Left lung (tissue), 10 donors: ENCODE measurements around the gene PITPNM1. TPM values are rescaled to one million over a fixed set of nuclear protein-coding genes. Genes with fewer than 3 reads are reported as not detected.
"Not testable (repeated sequence)": the region's sequence is repeated elsewhere in the genome, so short reads cannot be mapped to it uniquely, and the experiment has no call there.

Source experiments
- ATAC-seq: fragments of 200-7000 bp; cut with Tn5 transposase; one replicate; pipeline ENCODE4 v1.9.1; 2020; ENCODE audit warnings: moderate library complexity
- DNase-seq, 4 donors: peaks; one replicate each; pipeline ENCODE4 v3.0.0-alpha.2; 2013 to 2020
- H3K27ac ChIP-seq, 2 donors: fragments of 200-600 bp; sonication (generic) in 1 of 2; one replicate each; pipeline versions ENCODE4 v1.5.0 to v1.8.0; 2020 to 2021
- H3K27me3 ChIP-seq, 2 donors: fragments of 200-600 bp; sonication (generic) in 1 of 2; one replicate each; pipeline versions ENCODE4 v1.5.0 to v1.8.0; 2020 to 2021
- H3K36me3 ChIP-seq, 2 donors: fragments of 200-600 bp; sonication (generic) in 1 of 2; one replicate each; pipeline versions ENCODE4 v1.5.0 to v1.8.0; 2020 to 2021
- H3K4me1 ChIP-seq, 2 donors: fragments of 200-600 bp; one replicate each; pipeline ENCODE4 v1.8.0; 2021
- H3K4me3 ChIP-seq, 2 donors: fragments of 200-600 bp; sonication (generic) in 1 of 2; one replicate each; pipeline versions ENCODE4 v1.5.0 to v1.8.0; 2020 to 2021; ENCODE audit warnings: mild to moderate bottlenecking in 1 of 2
- H3K9me3 ChIP-seq, 2 donors: fragments of 200-600 bp; sonication (generic) in 1 of 2; one replicate each; pipeline versions ENCODE4 v1.5.0 to v1.8.0; 2020 to 2021
- intact Hi-C, 2 donors: fragments of 100-400 bp; cut with DNase I; formaldehyde crosslinking; loops; one replicate each; pipeline versions ENCODE4 v1.11.2 to v1.14.2; 2022
- polyA plus RNA-seq, 6 donors: library from polyadenylated mRNA; unstranded; fragments of 120-200 nt; gene quantifications; one replicate each; pipeline ENCODE4 v1.2.1, GENCODE V29; 2013; ENCODE audit not compliant: insufficient read length in 6 of 6
- total RNA-seq, 2 donors: library from RNA; stranded (reverse); fragmentation: NEBNext Ultra II Directional; extraction: Animal tissue kit (Norgen Biotek cat#: 25700); gene quantifications; one replicate each; pipeline ENCODE4 v1.2.1, GENCODE V29; 2021
- TF ChIP-seq, protein P1 (sequence below), 2 donors: fragments of 200-600 bp; sonication (generic) in 1 of 2; IDR thresholded peaks; one replicate each; pipeline versions ENCODE4 v1.5.0 to v1.8.0; 2021; ENCODE audit warnings: antibody characterized with exemption in 2 of 2
- donor health status: DM: no; HTN: yes; CAD: no.
- donor health status: DM: no; HTN: no; CAD: no.

Gene PITPNM1
- total and polyA plus RNA-seq, 8 donors: 15.5 to 55.5 (median 24.6) TPM

DNA sequence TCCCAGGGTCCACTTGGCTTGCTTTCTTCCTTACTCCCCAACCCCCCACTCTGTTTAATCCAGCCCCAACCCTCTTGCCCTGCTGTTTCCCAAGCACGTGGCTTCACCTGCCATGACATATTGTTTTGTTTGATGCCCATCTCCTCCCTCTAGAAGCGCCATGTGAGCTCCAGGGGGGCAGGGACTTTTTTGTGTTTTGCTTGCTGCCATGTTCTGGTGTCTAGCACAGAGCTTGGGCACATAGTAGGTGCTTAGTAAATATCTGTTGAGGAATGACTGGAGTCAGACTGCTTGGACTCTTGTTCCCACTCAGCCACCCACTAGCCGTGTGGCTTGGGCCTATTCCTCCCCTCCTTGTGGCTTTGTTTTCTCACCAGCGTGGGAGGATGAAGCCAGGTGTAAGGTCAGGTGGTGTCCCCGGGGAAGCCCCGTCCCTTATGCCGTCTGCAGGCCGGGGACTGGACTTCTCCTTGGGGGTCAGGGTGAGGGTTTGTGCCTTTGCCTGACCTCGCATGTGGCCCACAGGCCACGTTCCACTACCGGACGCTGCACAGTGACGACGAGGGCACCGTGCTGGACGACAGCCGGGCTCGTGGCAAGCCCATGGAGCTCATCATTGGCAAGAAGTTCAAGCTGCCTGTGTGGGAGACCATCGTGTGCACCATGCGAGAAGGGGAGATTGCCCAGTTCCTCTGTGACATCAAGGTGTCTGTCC, 18.5 kb downstream of the PITPNM1 start:
- intact Hi-C loops: no loop called here
- H3K4me3 ChIP-seq: no peak overlapping the region
- peaks cover 0 to 49% of the 10 kb centered on the region in 2 donors for H3K36me3 ChIP-seq
- no peaks in the 10 kb centered on the region for H3K27me3 ChIP-seq
- no peak for ATAC-seq
- TF ChIP-seq, protein P1, sequence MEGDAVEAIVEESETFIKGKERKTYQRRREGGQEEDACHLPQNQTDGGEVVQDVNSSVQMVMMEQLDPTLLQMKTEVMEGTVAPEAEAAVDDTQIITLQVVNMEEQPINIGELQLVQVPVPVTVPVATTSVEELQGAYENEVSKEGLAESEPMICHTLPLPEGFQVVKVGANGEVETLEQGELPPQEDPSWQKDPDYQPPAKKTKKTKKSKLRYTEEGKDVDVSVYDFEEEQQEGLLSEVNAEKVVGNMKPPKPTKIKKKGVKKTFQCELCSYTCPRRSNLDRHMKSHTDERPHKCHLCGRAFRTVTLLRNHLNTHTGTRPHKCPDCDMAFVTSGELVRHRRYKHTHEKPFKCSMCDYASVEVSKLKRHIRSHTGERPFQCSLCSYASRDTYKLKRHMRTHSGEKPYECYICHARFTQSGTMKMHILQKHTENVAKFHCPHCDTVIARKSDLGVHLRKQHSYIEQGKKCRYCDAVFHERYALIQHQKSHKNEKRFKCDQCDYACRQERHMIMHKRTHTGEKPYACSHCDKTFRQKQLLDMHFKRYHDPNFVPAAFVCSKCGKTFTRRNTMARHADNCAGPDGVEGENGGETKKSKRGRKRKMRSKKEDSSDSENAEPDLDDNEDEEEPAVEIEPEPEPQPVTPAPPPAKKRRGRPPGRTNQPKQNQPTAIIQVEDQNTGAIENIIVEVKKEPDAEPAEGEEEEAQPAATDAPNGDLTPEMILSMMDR (IDR thresholded peaks at IDR 0.05): no peak
- H3K4me1 ChIP-seq: peaks cover 18 to 47% of the 10 kb centered on the region in 2 donors
- no peak overlapping the region for H3K27ac ChIP-seq
- H3K9me3 ChIP-seq: no peaks in the 10 kb centered on the region
- peak in 1 of 4 donors; percentile 69 for DNase-seq

DNA sequence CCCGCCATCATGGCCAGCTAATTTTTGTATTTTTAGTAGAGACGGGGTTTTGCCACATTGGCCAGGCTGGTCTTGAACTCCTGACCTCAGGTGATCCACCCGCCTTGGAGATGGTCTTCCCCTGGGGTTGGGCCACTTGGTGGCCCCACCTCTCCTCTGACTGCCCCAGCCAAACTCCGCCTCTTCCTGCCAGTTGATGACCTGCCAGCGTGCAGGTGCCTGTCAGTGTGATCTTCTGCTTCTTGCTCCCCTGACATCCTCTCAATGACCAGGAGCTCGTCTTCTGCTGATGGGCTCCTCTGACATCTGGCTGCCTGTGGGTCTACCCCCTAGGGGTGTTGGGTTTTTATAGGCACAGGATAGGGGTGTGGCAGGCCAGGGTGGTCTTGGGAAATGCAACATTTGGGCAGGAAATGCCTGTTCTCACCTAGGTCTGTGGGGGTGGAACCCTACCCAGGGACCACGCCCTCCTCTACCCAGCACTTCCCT, 19.2 kb downstream of the PITPNM1 start:
- H3K9me3 ChIP-seq, H3K4me3 ChIP-seq, H3K27ac ChIP-seq, ATAC-seq, intact Hi-C loops, H3K27me3 ChIP-seq: not testable (repeated sequence)
- H3K36me3 ChIP-seq: peaks cover 0 to 41% of the 10 kb centered on the region in 2 donors
- DNase-seq: peak in 1 of 4 donors; percentile 39
- H3K4me1 ChIP-seq: peaks cover 18 to 47% of the 10 kb centered on the region in 2 donors

DNA sequence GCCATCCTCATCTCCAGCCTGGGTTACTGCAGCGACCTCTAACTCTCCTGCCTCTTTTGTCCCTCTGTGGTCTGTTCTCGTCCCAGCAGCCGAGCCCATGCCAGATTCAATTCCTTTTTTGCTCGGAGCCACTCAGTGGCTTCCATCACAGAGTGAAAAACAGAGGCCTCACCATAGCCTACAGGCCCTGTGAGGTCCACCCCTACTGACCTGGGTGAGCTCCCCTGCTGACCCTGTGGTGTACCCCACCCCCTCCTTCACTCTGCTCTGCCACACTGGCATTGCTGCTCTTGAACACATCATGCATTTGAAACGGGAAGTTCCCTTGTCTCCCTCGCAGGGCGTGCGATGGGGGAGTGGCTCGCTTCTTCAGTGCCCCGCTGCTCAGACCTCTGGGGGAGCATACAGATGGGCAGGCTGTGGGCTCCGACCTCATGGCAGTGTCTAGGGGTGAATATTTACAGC, 20.3 kb downstream of the PITPNM1 start:
- peak in 1 of 4 donors; percentile 81 for DNase-seq
- no peaks in the 10 kb centered on the region for H3K27me3 ChIP-seq
- H3K4me1 ChIP-seq: peaks cover 18 to 47% of the 10 kb centered on the region in 2 donors
- no peak for ATAC-seq
- TF ChIP-seq, protein P1 (IDR thresholded peaks at IDR 0.05): no peak
- H3K4me3 ChIP-seq: no peak overlapping the region
- no peaks in the 10 kb centered on the region for H3K9me3 ChIP-seq
- peaks cover 0 to 31% of the 10 kb centered on the region in 2 donors for H3K36me3 ChIP-seq
- H3K27ac ChIP-seq: no peak overlapping the region
- intact Hi-C loops: no loop called here

DNA sequence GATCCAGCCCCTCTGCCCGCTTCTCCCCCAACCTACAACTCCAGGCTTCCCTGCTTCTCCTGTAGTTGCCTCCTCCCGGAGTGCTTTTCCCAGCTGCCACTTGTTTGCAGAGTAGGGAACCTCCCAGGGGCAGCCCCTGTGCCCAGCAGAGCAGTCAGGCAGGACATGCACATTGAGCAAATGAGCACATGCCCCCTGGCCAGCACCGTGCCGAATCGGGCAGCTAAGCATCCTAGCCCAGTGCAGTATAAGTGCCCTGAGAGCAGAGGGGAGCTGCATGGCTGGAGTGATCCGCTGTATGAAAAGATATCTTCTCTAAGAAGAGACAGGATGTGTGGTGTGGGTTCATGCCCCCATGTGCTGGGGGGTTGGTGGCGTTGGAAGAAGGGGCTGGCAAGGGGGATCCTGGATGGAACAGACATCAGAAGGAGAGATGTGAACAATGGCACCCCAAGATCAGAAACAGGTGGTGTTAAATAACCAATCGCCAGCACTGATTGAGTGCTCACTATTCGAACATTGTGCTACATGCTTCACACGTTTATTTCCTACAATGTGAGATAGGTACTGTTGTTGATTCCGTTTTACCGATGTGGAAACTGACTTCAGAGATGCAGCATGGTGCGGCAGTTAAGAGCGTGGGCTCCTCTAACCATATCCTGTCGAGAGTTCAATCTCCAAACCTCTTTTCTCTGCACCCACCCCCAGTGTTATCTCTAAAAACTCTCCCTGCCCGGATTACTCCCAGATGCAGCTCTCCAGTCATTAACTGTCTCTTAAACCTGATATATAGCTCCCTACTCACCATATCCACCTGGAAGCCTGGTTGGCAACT, 21.1 kb downstream of the PITPNM1 start:
- peak overlapping the region in 1 of 2 donors; percentile 57 for H3K4me3 ChIP-seq
- peaks cover 0 to 23% of the 10 kb centered on the region in 2 donors for H3K36me3 ChIP-seq
- H3K4me1 ChIP-seq: peaks cover 18 to 47% of the 10 kb centered on the region in 2 donors
- DNase-seq (peak in 1 of 4 donors; percentile 79), ATAC-seq (no peak)
- H3K9me3 ChIP-seq: no peaks in the 10 kb centered on the region
- peak overlapping the region in 1 of 2 donors; percentile 91 for H3K27ac ChIP-seq
- TF ChIP-seq, protein P1 (IDR thresholded peaks at IDR 0.05): no peak
- no peaks in the 10 kb centered on the region for H3K27me3 ChIP-seq
- intact Hi-C loops: no loop called here

DNA sequence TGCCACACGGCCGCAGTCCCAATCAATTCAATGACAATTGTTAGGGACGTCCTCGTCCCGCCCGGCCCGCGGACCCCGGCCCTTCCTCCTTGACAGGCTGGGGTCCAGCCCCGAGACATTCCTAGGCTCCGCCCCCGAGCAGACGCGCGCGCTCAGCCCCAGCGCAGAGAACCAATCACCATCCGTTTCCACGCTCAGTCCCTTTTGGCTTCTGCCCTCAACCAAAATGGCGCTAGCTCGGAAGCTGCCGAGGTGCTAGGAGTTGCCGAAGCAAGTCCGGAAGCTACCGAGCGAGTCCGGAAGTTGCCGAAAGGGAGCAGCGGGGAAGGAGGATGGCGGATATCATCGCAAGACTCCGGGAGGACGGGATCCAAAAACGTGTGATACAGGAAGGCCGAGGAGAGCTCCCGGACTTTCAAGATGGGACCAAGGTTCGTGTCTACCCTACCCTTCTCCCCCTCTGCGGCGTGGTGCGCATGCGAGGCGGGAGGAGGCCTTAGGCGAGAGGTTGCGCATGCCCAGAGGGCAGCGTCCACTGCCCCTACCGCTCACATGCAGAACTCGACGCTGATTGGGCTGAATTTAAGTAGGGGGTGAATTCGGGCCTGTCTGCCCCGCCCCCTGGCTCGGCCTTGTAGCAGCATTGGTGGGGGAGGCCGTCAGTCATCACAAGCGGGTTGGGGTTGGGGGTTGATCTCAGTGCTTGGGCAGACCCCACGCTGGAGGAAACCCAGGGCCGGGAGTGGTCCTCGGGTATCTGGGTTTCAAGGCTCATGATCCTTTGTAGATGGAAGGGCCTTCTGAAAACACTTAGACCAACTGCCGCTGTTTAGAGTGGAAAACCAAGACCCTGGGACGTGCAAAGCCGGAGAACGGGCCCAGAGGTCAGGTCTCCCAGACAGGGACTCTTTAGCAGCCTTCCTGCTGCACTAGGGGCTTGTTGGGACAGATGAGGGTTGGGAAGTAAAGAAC, 22.1 kb downstream of the PITPNM1 start, which contains the start of gene AIP:
Gene AIP, plus strand, starts transcription at position 200 of the 972 bp plus-strand sequence. Its CDS starts 133 bp downstream, at position 333.
- intact Hi-C loops: no loop called here
- Histone ChIP-seq H3K4me3 (peak within 1 kb of the TSS; percentile 45 to 57), H3K36me3 (peaks cover 0 to 16% of the 10 kb centered on the region in 2 donors), H3K27me3 (no peaks in the 10 kb centered on the region), H3K27ac (peak within 1 kb of the TSS; percentile 86 to 91), H3K4me1 (peaks cover 18 to 47% of the 10 kb centered on the region in 2 donors), H3K9me3 (no peaks in the 10 kb centered on the region)
- ATAC-seq (peak; percentile 98), DNase-seq (peak; percentile 95 to 98 (median 98))
- TF ChIP-seq, protein P1 (IDR thresholded peaks at IDR 0.05): peak in 1 of 2 donors; percentile 22
